Measurements from ENCODE around the gene HMCN2.
A peak's percentile ranks its signal among the peaks of the same experiment; 100 is the strongest.

HMCN2 gene

GRCh38 chr9:130309689-130310455 lies 44.3 kb downstream of the HMCN2 start:
- peaks cover 17% of the 10 kb centered on the region for H3K27me3 Mint-ChIP-seq (ENCODE audit: low read depth, poor library complexity)
- no peak for TF ChIP-seq CTCF (IDR thresholded peaks at IDR 0.05)
- no peak overlapping the region for H3K27ac Mint-ChIP-seq
- peaks cover 31% of the 10 kb centered on the region for H3K4me1 Mint-ChIP-seq
- no peaks in the 10 kb centered on the region for H3K9me3 Mint-ChIP-seq
- no peaks in the 10 kb centered on the region for H3K36me3 Mint-ChIP-seq (ENCODE audit: low read depth)
- no peak for DNase-seq
- no peak overlapping the region for H3K4me3 Mint-ChIP-seq

DNA sequence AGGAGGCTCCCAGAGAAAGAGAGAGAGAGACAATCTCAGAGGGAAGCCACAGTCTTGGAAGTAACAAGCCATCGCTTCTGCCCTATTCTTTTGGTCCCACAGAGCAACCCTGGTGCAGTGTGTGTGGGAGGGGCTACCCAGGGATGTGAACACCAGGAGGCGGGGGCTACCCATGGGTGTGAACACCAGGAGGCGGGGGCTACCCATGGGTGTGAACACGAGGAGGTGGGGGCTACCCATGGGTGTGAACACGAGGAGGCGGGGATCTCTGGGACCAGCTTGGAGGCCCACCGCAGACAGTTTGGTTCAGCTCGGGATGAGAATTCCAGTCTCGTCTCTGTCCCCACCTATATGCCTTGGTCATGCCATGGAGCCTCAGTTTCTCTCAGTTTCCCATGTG lies 44.9 kb downstream of the HMCN2 start:
- Mint-ChIP-seq H3K36me3 (ENCODE audit: low read depth) (no peaks in the 10 kb centered on the region), H3K27me3 (ENCODE audit: low read depth, poor library complexity) (peaks cover 17% of the 10 kb centered on the region), H3K9me3 (no peaks in the 10 kb centered on the region), H3K27ac (no peak overlapping the region), H3K4me1 (peaks cover 26% of the 10 kb centered on the region), H3K4me3 (no peak overlapping the region)
- no peak for TF ChIP-seq CTCF (IDR thresholded peaks at IDR 0.05)
- no peak for DNase-seq

DNA sequence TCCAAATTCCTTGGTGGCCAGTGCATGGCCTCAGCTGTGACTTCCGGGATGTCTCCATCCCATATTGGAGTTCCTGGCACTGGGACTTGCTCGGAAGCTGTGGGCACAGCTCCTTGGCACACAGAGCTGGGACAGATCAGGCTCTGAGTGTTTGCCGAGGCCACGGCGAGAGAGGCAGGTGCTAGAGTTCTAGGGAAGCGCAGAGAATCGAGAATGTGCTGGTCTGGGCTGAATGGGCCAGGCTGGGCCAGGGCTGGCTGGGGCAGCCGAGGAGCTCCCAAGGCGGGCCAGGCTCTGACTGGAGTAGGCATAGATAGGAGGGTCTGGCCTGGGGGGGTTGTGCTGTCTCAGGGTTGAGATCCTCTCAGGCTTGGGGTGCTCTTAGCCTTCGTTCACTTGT lies 45.4 kb downstream of the HMCN2 start:
- no peak for TF ChIP-seq CTCF (IDR thresholded peaks at IDR 0.05)
- no peak overlapping the region for H3K4me3 Mint-ChIP-seq
- peaks cover 31% of the 10 kb centered on the region for H3K4me1 Mint-ChIP-seq
- no peak overlapping the region for H3K27ac Mint-ChIP-seq
- H3K36me3 Mint-ChIP-seq (ENCODE audit: low read depth): no peaks in the 10 kb centered on the region
- no peak for DNase-seq
- peaks cover 23% of the 10 kb centered on the region for H3K27me3 Mint-ChIP-seq (ENCODE audit: low read depth, poor library complexity)
- no peaks in the 10 kb centered on the region for H3K9me3 Mint-ChIP-seq

- Mint-ChIP-seq H3K27ac (peak overlapping the region; percentile 9), H3K4me3 (no peak overlapping the region), H3K36me3 (ENCODE audit: low read depth) (no peaks in the 10 kb centered on the region), H3K27me3 (ENCODE audit: low read depth, poor library complexity) (peaks cover 25% of the 10 kb centered on the region), H3K9me3 (no peaks in the 10 kb centered on the region), H3K4me1 (peaks cover 34% of the 10 kb centered on the region)
- no peak for DNase-seq
- no peak for TF ChIP-seq CTCF (IDR thresholded peaks at IDR 0.05)
These were observed 46.0 kb downstream of the HMCN2 start for GRCh38 chr9:130311408-130312140.

GRCh38 chr9:130313103-130313858 lies 47.7 kb downstream of the HMCN2 start:
- Mint-ChIP-seq H3K36me3 (ENCODE audit: low read depth) (no peaks in the 10 kb centered on the region), H3K27me3 (ENCODE audit: low read depth, poor library complexity) (peaks cover 31% of the 10 kb centered on the region), H3K4me3 (no peak overlapping the region), H3K4me1 (peaks cover 33% of the 10 kb centered on the region), H3K9me3 (no peaks in the 10 kb centered on the region), H3K27ac (no peak overlapping the region)
- no peak for DNase-seq
- TF ChIP-seq CTCF (IDR thresholded peaks at IDR 0.05): no peak

Data from nephron progenitor cell (in vitro differentiated cells).